GM13977 (cell line): ENCODE data around the gene PXMP2.

ENCODE experiments used
- DNase-seq: peaks from one replicate; pipeline ENCODE4 v3.0.0; 2012; ENCODE audit warnings: low spot score
- CTCF ChIP-seq: IDR thresholded peaks from 2 replicates; pipeline ENCODE4 v1.5.1; 2012; ENCODE audit warnings: mild to moderate bottlenecking, control low read depth; ENCODE audit not compliant: insufficient read depth; ENCODE audit errors: extremely low read depth, missing control alignments
- in situ Hi-C: fragments of 300-500 bp; cut with MboI; formaldehyde crosslinking; loops from one replicate; pipeline ENCODE4 v1.12.0; 2022; ENCODE audit warnings: low sequenced_read_pairs, low pct_unique_long_range_greater_than_20kb, mixed read lengths, inconsistent platforms; ENCODE audit not compliant: unreplicated experiment

The PXMP2 gene

GRCh38 chr12:132669166-132669879 is 18.1 kb upstream of the PXMP2 start:
- in situ Hi-C loops = no loop called here
- no peak for TF ChIP-seq CTCF
- no peak for DNase-seq

DNA sequence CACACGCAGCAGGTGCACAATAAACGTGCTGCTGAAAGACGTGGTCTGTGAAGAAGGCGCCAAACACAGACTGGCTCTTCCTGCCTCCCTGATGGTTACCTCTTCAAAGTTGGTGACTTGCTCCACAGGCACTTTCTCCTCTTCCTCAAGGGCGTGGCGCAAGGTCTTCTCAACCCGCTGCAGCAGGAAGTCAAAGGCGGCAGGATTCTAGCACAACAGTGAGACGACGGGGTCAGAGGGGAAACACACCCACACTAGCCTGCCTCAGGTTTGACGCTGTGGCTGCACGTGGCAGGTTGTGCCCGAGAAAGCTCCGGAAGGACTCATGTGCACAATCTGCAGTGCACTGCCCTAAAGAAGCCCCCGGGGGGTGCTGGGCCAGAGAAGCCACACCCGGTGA is 15.3 kb upstream of the PXMP2 start:
- no peak for TF ChIP-seq CTCF
- no peak for DNase-seq
- in situ Hi-C loops = no loop called here

- DNase-seq = no peak
Measured at GRCh38 chr12:132672678-132673077, 14.7 kb upstream of the PXMP2 start.

GRCh38 chr12:132673288-132674179 is 13.9 kb upstream of the PXMP2 start:
- no peak for DNase-seq
- in situ Hi-C loops = no loop called here
- TF ChIP-seq CTCF = no peak

More at GRCh38 chr12:132672678-132673077, 14.7 kb upstream of the PXMP2 start:
- in situ Hi-C loops = no loop called here
- no peak for TF ChIP-seq CTCF

DNA sequence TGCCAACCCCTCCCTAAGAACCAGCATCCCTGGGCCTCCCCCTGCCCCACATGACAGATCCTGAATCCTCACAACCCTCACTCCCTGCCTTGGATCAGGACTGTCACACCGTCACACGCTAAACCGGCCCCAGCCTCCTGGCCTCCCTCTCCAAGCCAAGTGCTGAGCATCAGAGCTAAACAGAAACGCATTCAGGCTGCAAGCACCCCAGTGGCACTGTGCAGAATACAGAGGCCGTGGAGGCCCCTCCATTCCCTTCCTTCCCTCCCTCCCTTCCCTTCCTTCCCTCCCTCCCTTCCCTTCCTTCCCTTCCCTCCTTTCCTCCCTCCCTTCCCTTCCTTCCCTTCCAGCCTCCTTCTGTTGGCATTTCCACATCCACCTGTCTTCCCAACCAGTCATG is 12.8 kb upstream of the PXMP2 start:
- no peak for TF ChIP-seq CTCF
- no peak for DNase-seq
- in situ Hi-C loops = no loop called here

DNA sequence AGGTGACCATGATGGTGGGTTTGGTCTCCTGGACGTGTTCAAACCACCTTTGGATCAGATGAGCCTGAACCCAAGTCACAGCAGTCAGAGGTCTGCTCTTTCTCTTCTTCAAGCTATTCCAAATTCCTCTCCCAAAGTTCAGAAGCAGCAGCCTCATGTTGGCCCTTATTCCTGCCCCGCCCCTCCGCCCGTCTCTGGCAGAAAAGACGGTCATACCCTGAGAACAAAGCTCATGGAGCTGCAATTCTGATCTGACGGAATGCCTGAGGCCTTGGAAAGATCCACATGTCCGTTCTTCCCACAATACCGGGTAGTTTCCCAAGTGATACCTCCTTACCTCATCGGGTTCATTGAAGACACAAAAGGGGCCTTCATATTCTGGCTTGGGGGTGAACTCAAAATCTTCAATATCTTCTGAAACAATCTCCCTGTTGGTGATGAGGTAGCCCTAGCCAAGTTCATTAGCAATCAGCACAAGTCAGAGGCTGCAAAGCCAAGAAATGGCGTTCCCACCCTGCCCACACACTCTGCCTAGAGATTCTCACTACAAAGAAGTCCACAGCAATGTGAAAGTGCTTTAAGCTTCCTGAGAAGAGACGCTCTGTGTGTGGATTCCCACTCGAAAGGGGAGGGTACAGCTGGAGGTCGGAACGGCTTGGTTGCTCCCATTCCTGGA is 11.5 kb upstream of the PXMP2 start:
- DNase-seq = no peak
- in situ Hi-C loops = no loop called here
- no peak for TF ChIP-seq CTCF
